ENCODE results near the gene AXIN2. TPM values are rescaled to one million over a fixed set of nuclear protein-coding genes. Genes with fewer than 3 reads are reported as not detected.
"Not testable (repeated sequence)": the region's sequence is repeated elsewhere in the genome, so short reads cannot be mapped to it uniquely, and the experiment has no call there.

Gene AXIN2
- polyA plus RNA-seq, 1 donor: 12.4 TPM

DNA sequence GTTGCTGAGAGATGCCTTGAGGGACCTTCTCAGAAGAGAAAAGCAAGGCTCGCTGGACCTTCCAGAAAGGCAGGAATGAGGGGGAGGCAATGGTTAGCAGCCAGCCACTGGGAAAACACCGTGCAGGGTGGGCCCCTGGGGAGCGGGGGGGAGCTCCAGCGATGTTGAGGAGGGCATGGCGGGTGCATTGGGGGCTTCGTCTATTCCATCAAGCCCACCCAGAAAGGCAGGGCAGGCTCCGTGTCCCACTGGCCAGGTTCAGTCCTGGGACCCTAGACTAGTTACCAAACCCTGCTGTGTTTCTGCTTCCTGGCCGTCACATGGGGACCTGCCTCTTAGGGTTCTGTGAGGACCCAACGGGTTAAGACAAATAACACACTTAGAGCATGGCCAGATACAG is 64.6 kb downstream of the AXIN2 start:
- H3K4me3 ChIP-seq (ENCODE audit: low read length): no peak overlapping the region
- H3K36me3 ChIP-seq (ENCODE audit: control insufficient read depth, insufficient read depth, low read length): no peaks in the 10 kb centered on the region
- WGBS (ENCODE audit: insufficient coverage, low lambda C conversion rate): 83% methylated on average over 1 of the region's 9 CpGs
- no peaks in the 10 kb centered on the region for H3K4me1 ChIP-seq (ENCODE audit: control insufficient read depth, insufficient read depth, low read length)
- no peak for DNase-seq
- peaks cover 4% of the 10 kb centered on the region for H3K9me3 ChIP-seq (ENCODE audit: control insufficient read depth, low read depth, low read length)
- no peaks in the 10 kb centered on the region for H3K27me3 ChIP-seq (ENCODE audit: control insufficient read depth, insufficient read depth, low read length)
- H3K27ac ChIP-seq (ENCODE audit: low read length): no peak overlapping the region

- Histone ChIP-seq H3K27me3 (ENCODE audit: control insufficient read depth, insufficient read depth, low read length) (no peaks in the 10 kb centered on the region), H3K36me3 (ENCODE audit: control insufficient read depth, insufficient read depth, low read length) (no peaks in the 10 kb centered on the region), H3K27ac (ENCODE audit: low read length) (no peak overlapping the region), H3K4me1 (ENCODE audit: control insufficient read depth, insufficient read depth, low read length) (no peaks in the 10 kb centered on the region), H3K4me3 (ENCODE audit: low read length) (no peak overlapping the region), H3K9me3 (ENCODE audit: control insufficient read depth, low read depth, low read length) (peaks cover 4% of the 10 kb centered on the region)
- DNase-seq: peak in 1 of 2 donors; percentile 47
- 60% methylated on average over 4 of the region's 22 CpGs for WGBS (ENCODE audit: insufficient coverage, low lambda C conversion rate)
These were observed 66.1 kb downstream of the AXIN2 start for GRCh38 chr17:65495122-65496055.

DNA sequence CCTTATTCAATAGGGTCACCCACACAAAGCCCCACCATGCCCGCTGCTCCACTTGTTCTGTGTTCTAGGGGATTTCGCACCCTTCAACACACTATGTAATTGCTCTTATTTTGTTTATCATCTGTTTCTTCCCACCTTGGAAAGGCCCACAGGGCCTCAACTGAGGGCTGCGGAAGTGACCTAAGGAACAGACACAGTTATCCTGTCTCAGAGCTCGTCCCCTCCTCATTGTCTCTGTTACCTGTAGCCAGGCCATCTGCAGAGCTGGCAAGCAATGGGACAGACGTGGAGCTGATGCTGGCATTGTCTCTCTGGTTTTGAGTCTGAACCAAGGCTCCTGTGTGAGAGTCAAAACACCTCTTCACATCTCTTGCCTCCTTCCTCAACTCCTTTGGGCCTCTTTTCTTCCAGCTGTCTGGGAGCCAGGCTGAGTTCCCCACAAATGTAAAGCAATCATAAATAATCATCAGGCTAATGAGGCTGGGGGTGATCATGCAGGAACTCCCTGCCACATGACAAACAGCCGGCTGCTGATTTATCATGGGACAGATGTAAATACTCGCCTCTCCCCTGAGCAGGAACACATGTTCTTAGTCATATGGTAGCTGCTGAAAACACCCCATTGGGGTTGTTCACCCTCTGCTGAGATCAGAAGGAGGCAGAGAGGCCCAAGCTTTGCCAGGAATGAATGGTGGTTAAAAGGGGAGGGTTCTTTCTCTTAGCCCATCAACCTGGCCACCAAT is 71.9 kb downstream of the AXIN2 start:
- DNase-seq: no peak

GRCh38 chr17:65488665-65489064 is 72.8 kb downstream of the AXIN2 start:
- no peaks in the 10 kb centered on the region for H3K4me1 ChIP-seq (ENCODE audit: control insufficient read depth, insufficient read depth, low read length)
- no peak overlapping the region for H3K4me3 ChIP-seq (ENCODE audit: low read length)
- no peaks in the 10 kb centered on the region for H3K27me3 ChIP-seq (ENCODE audit: control insufficient read depth, insufficient read depth, low read length)
- no peaks in the 10 kb centered on the region for H3K36me3 ChIP-seq (ENCODE audit: control insufficient read depth, insufficient read depth, low read length)
- no peak overlapping the region for H3K27ac ChIP-seq (ENCODE audit: low read length)
- H3K9me3 ChIP-seq (ENCODE audit: control insufficient read depth, low read depth, low read length): peaks cover 4% of the 10 kb centered on the region
- no peak for DNase-seq
- WGBS (ENCODE audit: insufficient coverage, low lambda C conversion rate): no CpG with 5 or more reads among the region's 1 CpG

More for the DNA sequence above, 71.9 kb downstream of the AXIN2 start:
- 60% methylated on average over 1 of the region's 7 CpGs for WGBS (ENCODE audit: insufficient coverage, low lambda C conversion rate)
- Histone ChIP-seq H3K36me3 (ENCODE audit: control insufficient read depth, insufficient read depth, low read length) (no peaks in the 10 kb centered on the region), H3K27me3 (ENCODE audit: control insufficient read depth, insufficient read depth, low read length) (no peaks in the 10 kb centered on the region), H3K27ac (ENCODE audit: low read length) (no peak overlapping the region), H3K9me3 (ENCODE audit: control insufficient read depth, low read depth, low read length) (no peaks in the 10 kb centered on the region), H3K4me1 (ENCODE audit: control insufficient read depth, insufficient read depth, low read length) (no peaks in the 10 kb centered on the region), H3K4me3 (ENCODE audit: low read length) (no peak overlapping the region)

DNA sequence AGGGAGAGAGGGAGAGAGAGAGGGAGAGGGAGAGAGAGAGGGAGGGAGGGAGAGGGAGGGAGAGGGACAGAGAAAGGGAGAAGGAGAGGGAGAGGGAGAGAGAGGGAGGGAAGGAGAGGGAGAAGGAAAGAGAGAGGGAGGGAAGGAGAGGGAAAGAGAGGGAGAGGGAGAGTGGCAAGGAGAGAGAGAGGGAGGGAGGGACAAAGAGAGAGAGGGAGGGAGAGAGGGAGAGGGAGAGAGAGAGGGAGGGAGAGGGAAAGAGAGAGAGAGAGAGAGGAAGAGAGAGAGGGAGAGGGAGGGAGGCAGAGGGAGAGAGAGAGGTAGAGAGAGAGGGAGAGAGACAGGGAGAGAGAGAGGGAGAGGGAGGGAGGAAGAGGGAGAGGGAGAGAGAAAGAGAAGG is 73.5 kb downstream of the AXIN2 start:
- Histone ChIP-seq H3K9me3 (ENCODE audit: control insufficient read depth, low read depth, low read length) (peaks cover 6% of the 10 kb centered on the region), H3K27ac (ENCODE audit: low read length) (no peak overlapping the region), H3K36me3 (ENCODE audit: control insufficient read depth, insufficient read depth, low read length) (no peaks in the 10 kb centered on the region), H3K4me1 (ENCODE audit: control insufficient read depth, insufficient read depth, low read length) (no peaks in the 10 kb centered on the region), H3K27me3 (ENCODE audit: control insufficient read depth, insufficient read depth, low read length) (no peaks in the 10 kb centered on the region), H3K4me3 (ENCODE audit: low read length) (no peak overlapping the region)
- no peak for DNase-seq

GRCh38 chr17:65487161-65487560 is 74.3 kb downstream of the AXIN2 start:
- H3K9me3 ChIP-seq (ENCODE audit: control insufficient read depth, low read depth, low read length): peaks cover 6% of the 10 kb centered on the region
- WGBS (ENCODE audit: insufficient coverage, low lambda C conversion rate): no CpG with 5 or more reads among the region's 7 CpGs
- H3K27me3 ChIP-seq (ENCODE audit: control insufficient read depth, insufficient read depth, low read length): no peaks in the 10 kb centered on the region
- no peaks in the 10 kb centered on the region for H3K36me3 ChIP-seq (ENCODE audit: control insufficient read depth, insufficient read depth, low read length)
- no peak overlapping the region for H3K27ac ChIP-seq (ENCODE audit: low read length)
- H3K4me1 ChIP-seq (ENCODE audit: control insufficient read depth, insufficient read depth, low read length): no peaks in the 10 kb centered on the region
- no peak for DNase-seq
- no peak overlapping the region for H3K4me3 ChIP-seq (ENCODE audit: low read length)

- Histone ChIP-seq H3K27me3 (ENCODE audit: control insufficient read depth, insufficient read depth, low read length) (no peaks in the 10 kb centered on the region), H3K36me3 (ENCODE audit: control insufficient read depth, insufficient read depth, low read length) (no peaks in the 10 kb centered on the region), H3K4me3 (ENCODE audit: low read length) (no peak overlapping the region), H3K4me1 (ENCODE audit: control insufficient read depth, insufficient read depth, low read length) (no peaks in the 10 kb centered on the region), H3K27ac (ENCODE audit: low read length) (no peak overlapping the region), H3K9me3 (ENCODE audit: control insufficient read depth, low read depth, low read length) (peaks cover 6% of the 10 kb centered on the region)
- DNase-seq: no peak
- 80% methylated on average over 1 of the region's 9 CpGs for WGBS (ENCODE audit: insufficient coverage, low lambda C conversion rate)
These were observed 75.8 kb downstream of the AXIN2 start for GRCh38 chr17:65485388-65486299.

DNA sequence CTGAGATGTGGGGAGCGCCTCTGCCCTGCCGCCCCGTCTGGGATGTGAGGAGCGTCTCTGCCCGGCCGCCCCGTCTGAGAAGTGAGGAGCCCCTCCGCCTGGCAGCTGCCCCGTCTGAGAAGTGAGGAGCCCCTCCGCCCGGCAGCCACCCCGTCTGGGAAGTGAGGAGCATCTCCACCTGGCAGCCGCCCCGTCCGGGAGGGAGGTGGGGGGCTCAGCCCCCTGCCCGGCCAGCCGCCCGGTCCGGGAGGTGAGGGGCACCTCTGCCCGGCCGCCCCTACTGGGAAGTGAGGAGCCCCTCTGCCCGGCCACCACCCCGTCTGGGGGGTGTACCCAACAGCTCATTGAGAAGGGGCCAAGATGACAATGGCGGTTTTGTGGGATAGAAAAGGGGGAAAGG is 77.0 kb downstream of the AXIN2 start:
- DNase-seq; H3K36me3 ChIP-seq (ENCODE audit: control insufficient read depth, insufficient read depth, low read length); H3K9me3 ChIP-seq (ENCODE audit: control insufficient read depth, low read depth, low read length); H3K4me3 ChIP-seq (ENCODE audit: low read length); H3K4me1 ChIP-seq (ENCODE audit: control insufficient read depth, insufficient read depth, low read length); H3K27me3 ChIP-seq (ENCODE audit: control insufficient read depth, insufficient read depth, low read length); H3K27ac ChIP-seq (ENCODE audit: low read length): not testable (repeated sequence)
- no CpG with 5 or more reads among the region's 24 CpGs for whole genome bisulfite sequencing (ENCODE audit: insufficient coverage, low lambda C conversion rate)

- DNase-seq: no peak
- H3K27me3 ChIP-seq (ENCODE audit: control insufficient read depth, insufficient read depth, low read length): no peaks in the 10 kb centered on the region
- 100% methylated on average over 2 of the region's 10 CpGs for WGBS (ENCODE audit: insufficient coverage, low lambda C conversion rate)
- H3K4me1 ChIP-seq (ENCODE audit: control insufficient read depth, insufficient read depth, low read length): no peaks in the 10 kb centered on the region
- H3K36me3 ChIP-seq (ENCODE audit: control insufficient read depth, insufficient read depth, low read length): no peaks in the 10 kb centered on the region
- peaks cover 6% of the 10 kb centered on the region for H3K9me3 ChIP-seq (ENCODE audit: control insufficient read depth, low read depth, low read length)
- H3K4me3 ChIP-seq (ENCODE audit: low read length): no peak overlapping the region
- H3K27ac ChIP-seq (ENCODE audit: low read length): no peak overlapping the region
These were observed 78.0 kb downstream of the AXIN2 start for GRCh38 chr17:65483438-65483837.

DNA sequence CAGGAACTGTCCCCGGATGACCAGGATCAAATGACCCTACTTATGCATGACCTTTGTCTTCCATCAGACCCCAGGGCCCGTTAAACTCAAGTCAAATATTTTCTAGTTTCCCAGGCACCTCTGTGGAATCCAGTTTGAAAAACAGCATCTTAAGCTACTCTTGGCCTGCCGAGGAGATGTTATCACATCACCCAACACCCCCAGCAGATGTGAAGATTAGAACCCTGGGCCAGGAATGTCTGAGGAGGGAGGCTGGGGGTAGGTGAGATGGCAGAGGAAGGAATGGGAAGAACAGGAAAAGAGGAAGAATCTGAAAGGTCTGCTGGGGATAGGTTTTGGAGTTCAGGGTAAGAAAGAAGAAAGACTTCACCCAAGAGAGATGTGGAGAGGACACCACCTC is 79.2 kb downstream of the AXIN2 start:
- Histone ChIP-seq H3K4me1 (ENCODE audit: control insufficient read depth, insufficient read depth, low read length) (no peaks in the 10 kb centered on the region), H3K27me3 (ENCODE audit: control insufficient read depth, insufficient read depth, low read length) (no peaks in the 10 kb centered on the region), H3K9me3 (ENCODE audit: control insufficient read depth, low read depth, low read length) (peaks cover 6% of the 10 kb centered on the region), H3K27ac (ENCODE audit: low read length) (no peak overlapping the region), H3K4me3 (ENCODE audit: low read length) (no peak overlapping the region), H3K36me3 (ENCODE audit: control insufficient read depth, insufficient read depth, low read length) (no peaks in the 10 kb centered on the region)
- WGBS (ENCODE audit: insufficient coverage, low lambda C conversion rate): 20% methylated on average over 1 of the region's 3 CpGs
- DNase-seq: no peak
